A549 (cell line): ENCODE results near the gene SNAP29.
"Not testable (repeated sequence)": the region's sequence is repeated elsewhere in the genome, so short reads cannot be mapped to it uniquely, and the experiment has no call there.

Source experiments
- CBX8 ChIP-seq: fragments of 200-600 bp; sonication (generic); IDR thresholded peaks from 2 replicates; pipeline ENCODE4 v1.6.1; 2016
- CHD2 ChIP-seq: fragments of 150-350 bp; IDR thresholded peaks from 2 replicates; pipeline ENCODE4 v1.6.1; 2014; ENCODE audit warnings: low read length; ENCODE audit not compliant: partially characterized antibody
- CHD4 ChIP-seq: fragments of 200-600 bp; sonication (generic); IDR thresholded peaks from 2 replicates; pipeline ENCODE4 v1.6.1; 2016; ENCODE audit warnings: antibody characterized with exemption, mild to moderate bottlenecking, borderline replicate concordance
- FOSL2 ChIP-seq, 2 experiments: fragments of 450-650 bp in 1 of 2; fragments of >200 bp in 1 of 2; sonication (Bioruptor Twin) in 1 of 2; formaldehyde crosslinking; IDR thresholded peaks; 2 replicates each; pipeline versions ENCODE4 v1.5.0 to v1.6.1; 2016 to 2020; ENCODE audit warnings: mild to moderate bottlenecking in 1 of 2, moderate library complexity in 1 of 2
- KDM1A ChIP-seq: fragments of 200-600 bp; sonication (generic); IDR thresholded peaks from 2 replicates; pipeline ENCODE4 v1.6.1; 2016; ENCODE audit warnings: low read depth, mild to moderate bottlenecking
- NFE2L2 ChIP-seq: fragments of 150-350 bp; conservative IDR thresholded peaks from 2 replicates; pipeline ENCODE4 v1.6.1; 2014; ENCODE audit warnings: low read length
- POLR2A ChIP-seq: IDR thresholded peaks from 2 replicates; pipeline ENCODE4 v1.6.1; 2012; ENCODE audit warnings: mild to moderate bottlenecking, low read length
- RFX5 ChIP-seq: fragments of 450-650 bp; IDR thresholded peaks from 2 replicates; pipeline ENCODE4 v1.7.1; 2014; ENCODE audit warnings: antibody characterized with exemption, mild to moderate bottlenecking, moderate library complexity
- TF ChIP-seq, protein P1 (sequence below): fragments of >200 bp; sonication (Bioruptor Twin); formaldehyde crosslinking; IDR thresholded peaks from 3 replicates; pipeline ENCODE4 v1.5.1; 2016
- TF ChIP-seq, protein P2 (sequence below): IDR thresholded peaks from 2 replicates; pipeline ENCODE4 v1.6.1; 2012

DNA sequence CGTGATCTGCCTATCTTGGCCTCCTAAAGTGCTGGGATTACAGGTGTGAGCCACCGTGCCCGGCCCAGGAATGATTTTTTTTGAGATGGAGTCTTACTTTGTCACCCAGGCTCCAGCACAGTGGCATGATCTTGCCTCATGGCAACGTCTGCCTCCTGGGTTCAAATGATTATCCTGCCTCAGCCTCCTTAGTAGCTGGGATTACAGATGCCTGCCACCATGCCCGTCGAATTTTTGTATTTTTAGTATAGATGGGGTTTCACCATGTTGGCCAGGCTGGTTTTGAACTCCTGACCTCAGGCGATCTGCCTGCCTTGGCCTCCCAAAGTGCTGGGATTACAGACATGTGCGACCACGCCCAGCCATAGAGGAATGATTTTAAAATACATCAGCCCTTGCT, 76.2 kb downstream of the SNAP29 start:
- TF ChIP-seq RFX5; FOSL2 (IDR thresholded peaks at IDR 0.05); FOSL2 (CRISPR knock-in tag; IDR thresholded peaks at IDR 0.05); NFE2L2; CBX8; CHD4; POLR2A; KDM1A; CHD2: not testable (repeated sequence)
- TF ChIP-seq, protein P1, sequence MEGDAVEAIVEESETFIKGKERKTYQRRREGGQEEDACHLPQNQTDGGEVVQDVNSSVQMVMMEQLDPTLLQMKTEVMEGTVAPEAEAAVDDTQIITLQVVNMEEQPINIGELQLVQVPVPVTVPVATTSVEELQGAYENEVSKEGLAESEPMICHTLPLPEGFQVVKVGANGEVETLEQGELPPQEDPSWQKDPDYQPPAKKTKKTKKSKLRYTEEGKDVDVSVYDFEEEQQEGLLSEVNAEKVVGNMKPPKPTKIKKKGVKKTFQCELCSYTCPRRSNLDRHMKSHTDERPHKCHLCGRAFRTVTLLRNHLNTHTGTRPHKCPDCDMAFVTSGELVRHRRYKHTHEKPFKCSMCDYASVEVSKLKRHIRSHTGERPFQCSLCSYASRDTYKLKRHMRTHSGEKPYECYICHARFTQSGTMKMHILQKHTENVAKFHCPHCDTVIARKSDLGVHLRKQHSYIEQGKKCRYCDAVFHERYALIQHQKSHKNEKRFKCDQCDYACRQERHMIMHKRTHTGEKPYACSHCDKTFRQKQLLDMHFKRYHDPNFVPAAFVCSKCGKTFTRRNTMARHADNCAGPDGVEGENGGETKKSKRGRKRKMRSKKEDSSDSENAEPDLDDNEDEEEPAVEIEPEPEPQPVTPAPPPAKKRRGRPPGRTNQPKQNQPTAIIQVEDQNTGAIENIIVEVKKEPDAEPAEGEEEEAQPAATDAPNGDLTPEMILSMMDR: not testable (repeated sequence)
- TF ChIP-seq, protein P2, sequence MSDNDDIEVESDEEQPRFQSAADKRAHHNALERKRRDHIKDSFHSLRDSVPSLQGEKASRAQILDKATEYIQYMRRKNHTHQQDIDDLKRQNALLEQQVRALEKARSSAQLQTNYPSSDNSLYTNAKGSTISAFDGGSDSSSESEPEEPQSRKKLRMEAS: not testable (repeated sequence)
